Measurements from ENCODE around the gene CRK.
"Not testable (repeated sequence)": the region's sequence is repeated elsewhere in the genome, so short reads cannot be mapped to it uniquely, and the experiment has no call there.

The CRK gene

DNA sequence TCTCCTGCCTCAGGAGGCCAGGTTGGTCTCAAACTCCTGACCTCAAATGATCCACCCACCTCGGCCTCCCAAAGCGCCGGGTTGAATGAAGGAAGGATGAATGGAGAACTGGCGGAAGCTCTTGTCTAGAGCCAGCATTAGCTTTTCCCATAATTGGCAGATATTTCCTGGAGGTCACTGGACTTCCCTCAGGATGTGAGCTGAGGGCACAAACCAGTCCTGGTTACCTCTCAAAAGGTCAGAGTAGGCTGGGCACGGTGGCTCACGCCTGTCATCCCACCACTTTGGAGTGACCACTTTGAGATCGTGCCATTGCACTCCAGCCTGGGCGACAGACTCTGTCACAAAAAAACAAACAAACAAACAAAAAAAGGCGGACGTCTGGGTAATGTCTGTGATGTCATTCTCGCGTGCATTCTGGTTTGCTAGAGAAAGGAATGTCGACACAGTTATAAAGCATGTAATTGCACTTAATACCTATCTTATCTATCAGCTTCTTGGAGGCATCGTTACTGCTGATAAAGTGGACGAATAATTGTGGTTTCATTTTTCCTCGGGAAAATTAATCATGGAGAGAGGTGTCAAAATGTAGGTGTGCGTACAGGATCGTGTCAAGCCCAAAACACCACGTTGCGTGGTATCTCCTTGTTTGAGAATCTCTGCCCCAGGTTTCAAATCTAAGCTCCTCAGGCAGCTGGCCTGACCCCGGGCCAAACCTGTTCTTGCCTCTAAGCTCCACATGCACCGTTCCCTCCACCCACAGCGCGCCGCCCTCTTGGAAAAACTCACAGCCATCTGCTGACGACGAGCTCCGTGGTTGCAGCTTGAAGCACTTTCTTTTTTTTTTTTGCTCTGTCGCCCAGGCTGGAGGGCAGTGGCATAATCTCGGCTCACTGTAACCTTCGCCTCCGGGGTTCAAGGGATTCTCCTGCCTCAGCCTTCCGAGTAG is 6.4 kb upstream of the CRK start:
- no peak for DNase-seq

- no peak for DNase-seq
Observed at GRCh38 chr17:1461198-1461944, 5.3 kb upstream of the CRK start.

- no peak for DNase-seq
Observed at GRCh38 chr17:1460233-1460632, 4.2 kb upstream of the CRK start.

- no peak for DNase-seq
Observed at GRCh38 chr17:1455291-1455796, 688 bp downstream of the CRK start.

- DNase-seq: no peak
Observed at GRCh38 chr17:1454541-1454940, 1.5 kb downstream of the CRK start.

GRCh38 chr17:1453694-1454093 is 2.3 kb downstream of the CRK start:
- not testable (repeated sequence) for DNase-seq

- DNase-seq: no peak
Observed at GRCh38 chr17:1452836-1453235, 3.2 kb downstream of the CRK start.

DNA sequence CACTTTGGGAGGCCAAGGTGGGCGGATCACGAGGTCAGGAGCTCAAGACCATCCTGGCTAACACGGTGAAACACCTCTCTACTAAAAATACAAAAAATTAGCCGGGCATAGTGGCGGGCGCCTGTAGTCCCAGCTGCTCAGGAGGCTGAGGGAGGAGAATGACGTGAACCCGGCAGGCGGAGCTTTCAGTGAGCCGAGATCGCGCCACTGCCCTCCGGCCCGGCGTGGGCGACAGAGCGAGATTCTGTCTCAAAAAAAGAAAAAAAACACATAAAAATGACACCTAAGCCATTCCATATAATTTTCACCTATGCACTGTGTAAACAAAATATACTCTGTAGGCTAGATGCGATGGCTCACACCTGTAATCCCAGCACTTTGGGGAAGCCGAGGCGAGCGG is 5.8 kb downstream of the CRK start:
- not testable (repeated sequence) for DNase-seq

GRCh38 chr17:1449412-1449967 is 6.5 kb downstream of the CRK start:
- DNase-seq: no peak

DNA sequence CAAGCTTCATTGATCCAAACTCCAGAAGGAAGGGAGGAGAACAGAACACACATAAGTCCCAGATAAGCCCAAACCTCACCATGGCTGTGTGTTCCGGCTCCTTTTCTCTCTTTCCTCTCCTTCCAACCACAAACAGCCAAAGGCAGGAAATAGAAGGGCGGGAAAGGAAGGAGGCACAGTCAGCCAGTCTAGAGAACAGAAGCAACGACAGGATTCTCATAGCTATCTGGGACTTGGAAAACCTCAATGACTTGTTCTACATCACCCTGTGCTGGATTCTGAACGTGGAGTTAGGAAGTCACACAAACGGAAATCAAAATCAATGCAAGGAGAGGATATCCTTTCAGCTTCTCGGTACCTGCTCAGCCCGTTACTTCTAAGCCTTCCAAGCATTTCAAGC is 9.0 kb downstream of the CRK start:
- no peak for DNase-seq

GRCh38 chr17:1446201-1446600 is 9.8 kb downstream of the CRK start:
- no peak for DNase-seq

DNA sequence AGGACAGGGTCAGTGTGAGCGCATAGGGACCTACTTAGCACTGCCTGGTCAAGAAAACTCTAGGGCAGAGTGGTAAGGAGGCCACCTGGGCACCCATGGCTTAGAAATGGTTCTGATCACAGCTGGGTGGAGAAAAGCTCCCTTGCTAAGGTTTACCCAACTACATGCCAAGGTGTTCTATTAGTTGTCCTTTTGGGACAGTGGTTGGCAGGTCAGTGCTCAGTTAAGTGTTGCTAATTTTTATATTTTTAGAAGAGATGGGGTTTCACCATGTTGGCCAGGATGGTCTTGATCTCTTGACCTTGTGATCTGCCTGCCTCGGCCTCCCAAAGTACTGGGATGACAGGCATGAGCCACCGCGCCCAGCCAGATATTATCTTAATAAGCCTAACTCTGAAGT is 10.3 kb downstream of the CRK start:
- not testable (repeated sequence) for DNase-seq

- DNase-seq: not testable (repeated sequence)
Observed at GRCh38 chr17:1442721-1443120, 13.3 kb downstream of the CRK start.

- no peak for DNase-seq
Observed at GRCh38 chr17:1442187-1442586, 13.8 kb downstream of the CRK start.

GRCh38 chr17:1440921-1441320 is 15.1 kb downstream of the CRK start:
- DNase-seq: no peak

- DNase-seq: no peak
Observed at GRCh38 chr17:1438593-1439083, 17.4 kb downstream of the CRK start.

DNA sequence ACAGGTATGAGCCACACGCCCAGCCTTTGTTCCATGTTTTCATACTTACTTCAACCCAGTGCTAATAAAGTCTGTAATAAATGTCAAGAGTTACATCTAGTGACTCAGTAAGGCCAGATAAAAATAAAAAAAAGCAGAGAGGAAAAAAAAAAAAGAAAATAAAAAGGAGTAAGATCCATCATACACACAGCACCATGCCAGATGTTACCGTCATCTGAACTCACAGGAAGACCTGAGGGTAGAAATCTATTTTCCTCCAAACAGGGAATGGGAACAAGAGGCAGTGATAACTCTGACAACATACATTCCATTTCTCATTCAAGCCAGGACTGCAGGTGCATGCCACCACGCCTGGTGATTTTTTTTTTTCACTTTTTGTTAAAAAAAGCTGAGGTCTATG is 20.7 kb downstream of the CRK start:
- no peak for DNase-seq

- no peak for DNase-seq
Observed at GRCh38 chr17:1434150-1434549, 21.9 kb downstream of the CRK start.

DNA sequence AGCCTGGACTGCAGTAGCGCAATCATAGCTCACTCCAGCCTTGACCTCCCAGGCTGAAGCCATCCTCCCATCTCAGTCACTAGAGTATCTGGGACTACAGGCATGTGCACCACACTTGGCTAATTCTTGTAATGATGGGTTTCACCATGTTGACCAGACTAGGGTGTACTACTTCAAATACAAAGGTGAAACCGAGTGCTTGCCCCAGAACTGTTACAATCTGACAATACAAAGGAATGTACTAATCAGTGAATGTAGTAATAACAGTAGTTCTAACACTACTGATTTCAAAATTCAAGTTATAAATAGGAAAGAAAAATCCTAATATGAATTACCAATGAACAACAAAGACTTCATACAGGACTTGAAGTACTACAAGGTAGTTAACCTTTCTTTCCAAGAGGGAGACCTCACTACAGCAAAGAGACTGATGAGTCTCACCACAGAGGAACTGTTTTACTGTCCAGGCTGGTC is 24.4 kb downstream of the CRK start:
- DNase-seq: no peak

DNA sequence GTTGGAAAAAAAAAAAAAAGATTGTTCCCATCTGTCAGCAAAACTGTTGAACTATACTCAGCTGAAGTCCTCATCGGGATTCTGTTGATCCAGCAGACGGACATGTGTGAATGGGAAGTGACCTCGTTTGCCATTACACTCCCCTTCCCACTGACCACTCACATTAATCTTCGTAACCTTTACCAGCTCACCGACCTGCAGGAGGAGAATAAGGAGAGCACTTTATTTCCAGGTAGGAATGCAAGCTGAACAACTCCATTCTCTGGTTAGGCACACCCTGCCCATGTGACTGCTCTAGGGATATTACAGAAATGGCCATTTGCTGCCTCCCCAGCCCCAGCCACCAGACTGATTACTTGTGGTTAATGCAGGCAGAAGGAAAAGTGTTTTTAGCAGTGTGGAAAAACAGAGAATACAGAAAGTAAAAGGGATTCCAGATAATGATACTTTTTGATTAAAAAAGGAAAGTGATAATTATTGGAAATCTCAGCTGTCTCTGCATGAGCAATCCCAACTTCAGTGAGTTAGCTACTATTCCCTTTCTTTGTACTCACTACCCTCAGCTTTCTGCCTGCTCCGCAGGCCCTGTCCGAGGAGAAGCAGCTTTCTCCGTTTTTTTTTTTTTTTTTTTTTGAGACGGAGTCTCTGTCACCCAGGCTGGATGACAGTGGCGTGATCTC is 32.4 kb downstream of the CRK start:
- no peak for DNase-seq

DNA sequence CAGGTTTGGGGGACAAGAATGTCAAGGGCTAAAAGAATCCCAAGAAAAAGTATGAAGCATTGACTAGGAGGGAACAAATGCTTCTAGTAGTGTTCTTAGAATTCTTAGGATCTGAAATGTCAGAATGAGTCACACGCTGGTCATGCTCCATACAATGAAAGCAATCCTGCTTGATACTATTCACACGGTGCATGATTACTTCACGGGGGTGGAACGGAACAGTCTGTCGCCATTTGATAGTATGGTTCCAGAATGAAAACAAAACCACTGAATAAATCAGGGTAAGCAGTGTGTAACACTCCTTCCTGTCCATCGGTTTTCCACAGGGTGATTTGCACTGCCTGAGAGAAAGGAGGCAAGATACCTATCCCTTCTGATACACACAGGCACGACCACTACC is 33.1 kb downstream of the CRK start:
- DNase-seq: no peak

DNA sequence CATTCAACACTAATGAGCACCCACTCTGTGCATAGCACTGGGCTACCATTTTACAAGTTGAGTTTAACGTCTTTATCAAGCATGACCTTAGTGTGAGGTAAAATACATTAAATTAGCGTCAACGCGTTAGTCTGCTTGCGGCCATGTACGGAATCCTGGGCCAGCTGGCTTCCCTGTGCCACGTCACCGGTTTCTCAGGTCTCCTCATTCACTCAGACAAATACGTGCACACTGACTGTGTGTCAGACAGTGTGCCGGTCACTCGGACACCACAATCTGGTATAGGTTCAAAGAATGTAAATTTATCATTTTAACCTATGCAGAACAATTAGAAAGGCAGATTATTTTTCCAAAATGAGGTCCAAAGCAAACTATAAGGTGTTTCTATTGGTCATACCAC is 34.6 kb downstream of the CRK start:
- DNase-seq: no peak

- no peak for DNase-seq
Observed at GRCh38 chr17:1420981-1421380, 35.1 kb downstream of the CRK start.

Measured in KG1 (cell line).